ENCODE data around the gene LZTS2.

GRCh38 chr10:101007915-101008822 is 8.6 kb downstream of the LZTS2 start:
- no peak for TF ChIP-seq CTCF (IDR thresholded peaks at IDR 0.05 in 8 of 11, conservative IDR thresholded peaks at IDR 0.05 in 3 of 11)
- TF ChIP-seq POLR2AphosphoS5 (IDR thresholded peaks at IDR 0.05): peak in 1 of 3 donors; percentile 17
- no peak for TF ChIP-seq POLR2A (IDR thresholded peaks at IDR 0.05)
